ENCODE data around the gene VIPR2. TPM values are rescaled to one million over a fixed set of nuclear protein-coding genes. Genes with fewer than 3 reads are reported as not detected.
"Not testable (repeated sequence)": the region's sequence is repeated elsewhere in the genome, so short reads cannot be mapped to it uniquely, and the experiment has no call there.

VIPR2 gene
- total and polyA plus RNA-seq, 3 donors from 2014 or later: 2.5 to 5.3 (median 4.9) TPM

DNA sequence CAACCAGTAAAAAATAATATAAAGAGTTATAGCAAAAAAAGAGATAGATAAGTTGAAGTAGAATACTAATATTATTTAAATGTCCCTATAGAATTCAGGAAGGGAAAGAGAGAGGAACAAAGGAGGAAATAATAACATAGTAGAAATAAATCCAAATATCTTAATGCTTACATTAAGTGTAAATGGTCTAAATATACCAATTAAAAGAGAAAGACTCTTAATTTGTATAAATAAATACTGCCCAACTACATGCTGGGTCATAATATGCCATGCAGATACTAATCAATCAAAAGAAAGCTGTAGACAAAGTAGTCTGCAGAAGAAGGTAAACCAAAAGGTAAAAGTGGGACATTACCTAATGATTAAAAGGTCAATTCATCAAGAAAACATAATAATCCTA, 43.3 kb upstream of the VIPR2 start:
- intact Hi-C loops (cut with DNase I; ENCODE audit: low total_unique reads): no loop called here

DNA sequence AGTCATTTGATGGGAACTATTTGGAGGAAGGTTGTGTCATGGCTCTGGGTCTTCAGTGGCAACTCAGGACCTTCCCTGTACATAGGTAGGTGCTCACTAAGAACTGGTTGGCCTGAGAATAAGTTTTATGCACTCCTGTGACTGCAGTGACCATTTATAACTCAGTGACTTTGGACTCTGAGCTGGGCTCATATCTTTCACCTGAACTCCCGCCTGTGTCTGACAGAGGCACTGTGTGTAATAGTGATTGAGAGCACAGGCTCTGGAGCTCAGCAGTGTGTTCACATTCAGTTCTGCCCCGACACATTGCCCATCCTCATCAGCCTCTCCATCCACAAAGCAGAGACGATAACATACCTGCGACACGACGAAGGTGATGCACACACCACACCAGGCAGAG, 34.6 kb upstream of the VIPR2 start:
- no peak for DNase-seq
- no peaks in the 10 kb centered on the region for H3K36me3 ChIP-seq (ENCODE audit: low read depth, missing control alignments)
- H3K9me3 ChIP-seq: no peaks in the 10 kb centered on the region
- H3K27ac ChIP-seq: no peak overlapping the region
- intact Hi-C loops (cut with DNase I; ENCODE audit: low total_unique reads): no loop called here
- WGBS, 2 donors: 94 to 97% methylated on average over 6 of the region's 6 CpGs
- H3K4me1 ChIP-seq: no peaks in the 10 kb centered on the region
- TF ChIP-seq, protein P1, sequence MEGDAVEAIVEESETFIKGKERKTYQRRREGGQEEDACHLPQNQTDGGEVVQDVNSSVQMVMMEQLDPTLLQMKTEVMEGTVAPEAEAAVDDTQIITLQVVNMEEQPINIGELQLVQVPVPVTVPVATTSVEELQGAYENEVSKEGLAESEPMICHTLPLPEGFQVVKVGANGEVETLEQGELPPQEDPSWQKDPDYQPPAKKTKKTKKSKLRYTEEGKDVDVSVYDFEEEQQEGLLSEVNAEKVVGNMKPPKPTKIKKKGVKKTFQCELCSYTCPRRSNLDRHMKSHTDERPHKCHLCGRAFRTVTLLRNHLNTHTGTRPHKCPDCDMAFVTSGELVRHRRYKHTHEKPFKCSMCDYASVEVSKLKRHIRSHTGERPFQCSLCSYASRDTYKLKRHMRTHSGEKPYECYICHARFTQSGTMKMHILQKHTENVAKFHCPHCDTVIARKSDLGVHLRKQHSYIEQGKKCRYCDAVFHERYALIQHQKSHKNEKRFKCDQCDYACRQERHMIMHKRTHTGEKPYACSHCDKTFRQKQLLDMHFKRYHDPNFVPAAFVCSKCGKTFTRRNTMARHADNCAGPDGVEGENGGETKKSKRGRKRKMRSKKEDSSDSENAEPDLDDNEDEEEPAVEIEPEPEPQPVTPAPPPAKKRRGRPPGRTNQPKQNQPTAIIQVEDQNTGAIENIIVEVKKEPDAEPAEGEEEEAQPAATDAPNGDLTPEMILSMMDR (IDR thresholded peaks at IDR 0.05): no peak
- no peak for TF ChIP-seq POLR2A (IDR thresholded peaks at IDR 0.05)
- H3K4me3 ChIP-seq: no peak overlapping the region
- no peaks in the 10 kb centered on the region for H3K27me3 ChIP-seq

More for the DNA sequence above, 43.3 kb upstream of the VIPR2 start:
- Histone ChIP-seq H3K27me3 (no peaks in the 10 kb centered on the region), H3K4me1 (no peaks in the 10 kb centered on the region), H3K27ac (no peak overlapping the region), H3K36me3 (ENCODE audit: low read depth, missing control alignments) (no peaks in the 10 kb centered on the region), H3K4me3 (no peak overlapping the region), H3K9me3 (no peaks in the 10 kb centered on the region)
- no peak for DNase-seq
- TF ChIP-seq POLR2A (IDR thresholded peaks at IDR 0.05): no peak
- TF ChIP-seq, protein P1 (IDR thresholded peaks at IDR 0.05): no peak

DNA sequence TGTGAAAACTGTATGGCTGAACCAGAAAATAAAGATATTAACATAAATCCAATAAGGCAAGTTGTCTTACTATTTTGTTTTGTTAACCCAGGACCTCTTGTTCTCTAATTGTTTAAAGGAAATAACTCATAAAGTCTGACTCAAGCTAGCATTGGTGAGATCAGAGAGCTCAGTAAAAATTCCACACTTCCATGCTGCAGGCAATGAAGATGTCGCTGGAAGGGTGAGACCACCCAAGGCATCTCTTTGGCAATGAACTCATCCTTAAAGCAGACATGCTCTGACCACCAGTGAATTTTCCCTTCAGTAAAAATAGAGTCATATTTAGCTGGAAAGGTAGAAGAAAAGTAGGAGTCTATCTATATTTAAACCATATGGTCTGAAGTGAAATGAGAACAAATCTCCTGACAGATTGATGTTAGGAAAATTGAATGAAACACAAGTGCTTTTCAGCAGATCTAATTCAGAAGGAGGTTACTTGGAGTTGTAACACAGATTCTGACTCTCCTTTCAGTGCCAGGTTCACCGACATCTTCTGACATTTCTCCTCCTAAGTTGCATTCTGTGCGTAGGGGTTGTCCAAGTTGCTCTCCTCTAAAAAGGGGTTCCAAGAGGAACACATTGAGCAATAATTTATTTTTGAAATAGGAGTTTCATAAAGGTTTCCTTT, 32.8 kb upstream of the VIPR2 start:
- DNase-seq: no peak
- Histone ChIP-seq H3K9me3 (no peaks in the 10 kb centered on the region), H3K4me3 (no peak overlapping the region), H3K36me3 (ENCODE audit: low read depth, missing control alignments) (no peaks in the 10 kb centered on the region), H3K4me1 (no peaks in the 10 kb centered on the region), H3K27ac (no peak overlapping the region), H3K27me3 (no peaks in the 10 kb centered on the region)
- 49 to 51% methylated on average over 3 of the region's 3 CpGs for WGBS, 2 donors
- no peak for TF ChIP-seq POLR2A (IDR thresholded peaks at IDR 0.05)
- TF ChIP-seq, protein P1 (IDR thresholded peaks at IDR 0.05): no peak
- intact Hi-C loops (cut with DNase I; ENCODE audit: low total_unique reads): no loop called here

DNA sequence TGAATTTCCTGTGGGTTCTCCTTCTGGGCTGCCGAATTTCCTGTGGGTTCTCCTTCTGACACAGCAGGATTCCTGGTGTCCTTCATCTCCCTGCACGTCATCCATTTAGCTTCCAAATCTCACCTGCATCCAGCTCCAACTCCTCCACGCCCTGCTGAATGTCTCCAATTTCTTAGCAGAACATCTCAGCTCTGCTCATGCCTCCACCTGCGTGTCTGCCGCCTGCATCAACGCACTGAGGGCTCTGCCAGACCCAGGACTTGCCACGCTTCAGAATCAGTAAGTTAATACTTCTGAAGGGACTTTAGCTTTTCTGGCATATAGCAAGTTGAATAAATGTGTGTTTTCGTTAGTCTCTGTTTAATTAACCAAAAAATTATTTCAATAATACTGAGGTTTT, 31.1 kb upstream of the VIPR2 start:
- Histone ChIP-seq H3K4me1 (no peaks in the 10 kb centered on the region), H3K4me3 (no peak overlapping the region), H3K9me3 (no peaks in the 10 kb centered on the region), H3K27me3 (no peaks in the 10 kb centered on the region), H3K27ac (no peak overlapping the region), H3K36me3 (ENCODE audit: low read depth, missing control alignments) (no peaks in the 10 kb centered on the region)
- WGBS, 2 donors: 92 to 94% methylated on average over 8 of the region's 8 CpGs
- TF ChIP-seq, protein P1 (IDR thresholded peaks at IDR 0.05): no peak
- TF ChIP-seq POLR2A (IDR thresholded peaks at IDR 0.05): no peak
- DNase-seq: no peak
- intact Hi-C loops (cut with DNase I; ENCODE audit: low total_unique reads): no loop called here

DNA sequence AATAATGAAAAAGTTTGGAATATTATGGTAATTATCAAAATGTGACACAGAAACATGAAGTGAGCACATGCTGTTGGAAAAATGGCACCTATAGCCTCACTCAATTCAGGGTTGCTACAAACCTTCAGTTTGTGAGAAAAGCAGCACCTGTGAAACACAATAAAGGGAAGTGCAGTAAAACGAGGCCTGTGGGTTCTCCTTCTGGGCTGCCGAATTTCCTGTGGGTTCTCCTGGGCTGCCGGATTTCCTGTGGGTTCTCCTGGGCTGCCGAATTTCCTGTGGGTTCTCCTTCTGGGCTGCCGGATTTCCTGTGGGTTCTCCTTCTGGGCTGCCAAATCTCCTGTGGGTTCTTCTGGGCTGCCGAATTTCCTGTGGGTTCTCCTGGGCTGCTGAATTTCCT, 30.4 kb upstream of the VIPR2 start:
- DNase-seq; H3K4me1 ChIP-seq; intact Hi-C loops (cut with DNase I; ENCODE audit: low total_unique reads); H3K4me3 ChIP-seq; H3K36me3 ChIP-seq (ENCODE audit: low read depth, missing control alignments); H3K9me3 ChIP-seq; H3K27me3 ChIP-seq; H3K27ac ChIP-seq: not testable (repeated sequence)
- WGBS, 2 donors: 83 to 90% methylated on average over 6 of the region's 6 CpGs
